HG02885 (cell line): ENCODE results near the gene THAP4.

Experiments used
- ATAC-seq: cut with Tn5 transposase; IDR thresholded peaks from one replicate; pipeline ENCODE4 v1.9.1; 2021; ENCODE audit warnings: mild to moderate bottlenecking; ENCODE audit not compliant: unreplicated experiment, poor library complexity

Gene THAP4

GRCh38 chr2:241534701-241535375 is 102.1 kb downstream of the THAP4 start:
- no peak for ATAC-seq
